Stimulated activated CD4-positive, alpha-beta T cell treated with anti-CD3 and anti-CD28 coated beads, TNF-alpha, amount 100 ng/mL, for 48 hours (primary cell): ENCODE measurements around the gene N4BP3.

Experiments
- DNase-seq, 3 donors: peaks; one replicate each; pipeline ENCODE4 v3.0.0-alpha.2; 2020; ENCODE audit warnings: low read depth in 3 of 3

Gene N4BP3

GRCh38 chr5:178147406-178147805 lies 34.1 kb downstream of the N4BP3 start:
- no peak for DNase-seq

GRCh38 chr5:178149199-178149932 lies 36.0 kb downstream of the N4BP3 start:
- DNase-seq, result no peak

- DNase-seq, result no peak
Measured at GRCh38 chr5:178150977-178151734, 37.8 kb downstream of the N4BP3 start.

GRCh38 chr5:178152491-178153444 lies 39.4 kb downstream of the N4BP3 start:
- DNase-seq, result no peak

GRCh38 chr5:178153530-178154340 lies 40.4 kb downstream of the N4BP3 start, which contains the start of gene NHP2:
TSS of gene NHP2 (minus strand) at chr5:178153885. CDS start at chr5:178153817, 68 bp downstream.
- peak; percentile 97 to 99 (median 97) for DNase-seq

GRCh38 chr5:178155065-178155464 lies 41.7 kb downstream of the N4BP3 start:
- no peak for DNase-seq

- no peak for DNase-seq
Measured at GRCh38 chr5:178160176-178160575, 46.8 kb downstream of the N4BP3 start.

- DNase-seq, result no peak
Measured at GRCh38 chr5:178162481-178162880, 49.1 kb downstream of the N4BP3 start.

- DNase-seq, result peak; percentile 84 to 90 (median 86)
Measured at GRCh38 chr5:178163772-178164735, 50.7 kb downstream of the N4BP3 start.

- DNase-seq, result no peak
Measured at GRCh38 chr5:178165581-178165980, 52.2 kb downstream of the N4BP3 start.

- DNase-seq, result no peak
Measured at GRCh38 chr5:178170455-178170854, 57.1 kb downstream of the N4BP3 start.

GRCh38 chr5:178174456-178174855 lies 61.1 kb downstream of the N4BP3 start:
- DNase-seq, result no peak
